ENCODE data around the gene AATK.

AATK gene

DNA sequence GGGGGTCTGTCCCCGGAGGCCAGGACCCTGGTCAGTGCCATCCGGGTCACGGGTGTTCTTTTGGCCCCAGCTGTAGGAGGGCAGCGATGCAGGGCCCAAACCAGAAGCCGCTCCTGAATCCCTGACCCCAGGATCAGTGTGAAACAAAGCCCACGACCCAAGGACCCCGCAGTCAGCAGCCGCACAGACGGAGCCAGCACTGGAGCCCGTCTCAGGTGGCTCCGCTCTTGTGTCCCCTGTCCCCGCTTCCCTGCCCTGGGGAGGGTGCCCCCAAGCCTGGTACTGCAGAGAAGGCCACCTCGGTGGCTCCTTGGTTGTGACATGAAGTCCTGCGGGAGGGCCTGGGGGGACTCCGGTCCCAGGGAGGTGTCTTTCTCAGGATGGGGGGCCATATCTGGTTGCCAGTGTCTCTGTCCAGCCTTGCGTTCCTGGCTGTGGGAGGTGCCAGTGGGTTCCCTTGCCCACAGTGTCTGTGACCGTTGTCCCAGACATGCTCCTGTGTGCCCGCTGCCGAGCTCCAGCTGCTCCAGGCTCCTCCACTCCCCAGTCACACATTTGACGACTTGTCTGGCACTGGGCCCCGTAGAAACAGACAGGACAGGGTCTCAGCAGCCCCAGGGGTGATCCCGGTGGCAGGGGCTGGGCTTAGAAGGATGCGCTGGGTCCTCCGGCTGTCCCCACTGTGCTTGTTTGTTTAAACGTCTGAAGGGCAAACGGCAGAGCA lies 97.4 kb downstream of the AATK start:
- TF ChIP-seq L3MBTL2 (conservative IDR thresholded peaks at IDR 0.05) = no peak
- no peak for TF ChIP-seq LEF1 (IDR thresholded peaks at IDR 0.05; ENCODE audit: borderline replicate concordance)
- no peak for TF ChIP-seq SP1 (IDR thresholded peaks at IDR 0.05)
- TF ChIP-seq ZNF384 (IDR thresholded peaks at IDR 0.05) = no peak
- no peak for TF ChIP-seq NFRKB (IDR thresholded peaks at IDR 0.05)
- TF ChIP-seq ELF4 (IDR thresholded peaks at IDR 0.05) = no peak
- TF ChIP-seq FOXA1 (IDR thresholded peaks at IDR 0.05) = no peak
- DNase-seq (ENCODE audit: extremely low spot score) = no peak
- CTCF ChIA-PET = no interaction called here
- POLR2A ChIA-PET = no interaction called here

DNA sequence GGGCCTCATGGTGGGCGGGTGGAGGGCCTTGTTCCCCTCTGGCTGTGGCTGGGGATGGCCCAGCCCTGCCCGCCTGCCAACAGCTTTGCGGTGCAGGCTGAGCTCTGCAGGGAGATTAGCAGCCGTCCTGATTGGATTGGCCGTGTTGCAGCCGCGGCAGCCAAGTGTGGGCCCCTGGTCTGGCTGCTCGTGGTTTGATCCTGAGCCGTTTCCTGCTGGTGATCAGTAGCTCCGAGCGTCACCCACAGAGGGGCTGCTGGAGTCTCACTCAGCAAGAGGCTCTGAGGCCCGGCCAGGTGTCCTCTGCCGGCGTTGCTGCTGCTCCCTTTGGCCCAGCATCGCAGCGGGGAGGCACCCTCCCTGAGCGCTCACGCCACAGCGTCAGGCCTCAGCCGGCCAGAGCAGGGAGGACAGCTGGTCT lies 98.6 kb downstream of the AATK start:
- TF ChIP-seq FOXA1 (IDR thresholded peaks at IDR 0.05) (no peak), NFRKB (IDR thresholded peaks at IDR 0.05) (no peak), ARNT (IDR thresholded peaks at IDR 0.05) (no peak), FOXK2 (IDR thresholded peaks at IDR 0.05) (no peak), L3MBTL2 (conservative IDR thresholded peaks at IDR 0.05) (no peak), CTBP1 (IDR thresholded peaks at IDR 0.05; ENCODE audit: borderline replicate concordance) (no peak), ELF4 (IDR thresholded peaks at IDR 0.05) (no peak), ZNF384 (IDR thresholded peaks at IDR 0.05) (no peak), FOXM1 (IDR thresholded peaks at IDR 0.05; ENCODE audit: borderline replicate concordance) (no peak), TARDBP (IDR thresholded peaks at IDR 0.05) (no peak), BHLHE40 (IDR thresholded peaks at IDR 0.05; ENCODE audit: borderline replicate concordance) (no peak), SUZ12 (IDR thresholded peaks at IDR 0.05) (no peak), LEF1 (IDR thresholded peaks at IDR 0.05; ENCODE audit: borderline replicate concordance) (no peak), HDGF (IDR thresholded peaks at IDR 0.05; ENCODE audit: borderline replicate concordance) (no peak)
- POLR2A ChIA-PET = no interaction called here
- CTCF ChIA-PET = no interaction called here
- no peak for DNase-seq (ENCODE audit: extremely low spot score)

All from HEK293T (cell line).